H9 (cell line): Measurements from ENCODE around the gene TERT. TPM values are rescaled to one million over a fixed set of nuclear protein-coding genes. Genes with fewer than 3 reads are reported as not detected.

Experiments
- DNase-seq: peaks from one replicate; pipeline ENCODE4 v3.0.0-alpha.2; 2017
- H2AFZ ChIP-seq: one replicate; pipeline ENCODE4 v1.6.1; 2013; ENCODE audit warnings: mild to moderate bottlenecking, low read length, control low read depth, moderate library complexity
- H2AK5ac ChIP-seq: 2 replicates; pipeline ENCODE4 v1.6.1; 2013; ENCODE audit warnings: low read length, control low read depth, mixed read lengths; ENCODE audit not compliant: insufficient read length
- H2BK120ac ChIP-seq: one replicate; pipeline ENCODE4 v1.6.1; 2013; ENCODE audit warnings: low read depth, mild to moderate bottlenecking, low read length, control low read depth, inconsistent platforms; ENCODE audit not compliant: poor library complexity, severe bottlenecking
- H2BK12ac ChIP-seq: 2 replicates; pipeline ENCODE4 v1.6.1; 2013; ENCODE audit warnings: low read length, control low read depth, mixed read lengths, low read depth; ENCODE audit not compliant: insufficient read length
- H2BK15ac ChIP-seq: 2 replicates; pipeline ENCODE4 v1.6.1; 2013; ENCODE audit warnings: low read depth, low read length, control low read depth
- H2BK20ac ChIP-seq: one replicate; pipeline ENCODE4 v1.6.1; 2013; ENCODE audit warnings: low read depth, mild to moderate bottlenecking, low read length, control low read depth, inconsistent platforms; ENCODE audit not compliant: poor library complexity, severe bottlenecking
- H2BK5ac ChIP-seq: 2 replicates; pipeline ENCODE4 v1.6.1; 2013; ENCODE audit warnings: low read length, control low read depth, mixed read lengths; ENCODE audit not compliant: insufficient read length
- H3K14ac ChIP-seq: 2 replicates; pipeline ENCODE4 v1.6.1; 2013; ENCODE audit warnings: low read length, control low read depth; ENCODE audit not compliant: insufficient read depth
- H3K18ac ChIP-seq: 2 replicates; pipeline ENCODE4 v1.6.1; 2013; ENCODE audit warnings: low read depth, mild to moderate bottlenecking, mixed read lengths, low read length, control low read depth; ENCODE audit not compliant: insufficient read length
- H3K23ac ChIP-seq: 2 replicates; pipeline ENCODE4 v1.6.1; 2013; ENCODE audit warnings: low read length, control low read depth, mixed read lengths, low read depth; ENCODE audit not compliant: insufficient read length
- H3K23me2 ChIP-seq: 2 replicates; pipeline ENCODE4 v1.6.1; 2013; ENCODE audit warnings: low read depth, mild to moderate bottlenecking, mixed read lengths, low read length, control low read depth; ENCODE audit not compliant: insufficient read length, poor library complexity, severe bottlenecking
- H3K27ac ChIP-seq: 2 replicates; pipeline ENCODE4 v1.5.1; 2013; ENCODE audit warnings: low read length, control low read depth, mixed read lengths, low read depth; ENCODE audit not compliant: insufficient read length
- H3K27me3 ChIP-seq: 2 replicates; pipeline ENCODE4 v1.6.1; 2013; ENCODE audit warnings: low read length, control low read depth, inconsistent platforms; ENCODE audit not compliant: insufficient read depth
- H3K4ac ChIP-seq: 2 replicates; pipeline ENCODE4 v1.6.1; 2013; ENCODE audit warnings: low read depth, mild to moderate bottlenecking, control low read depth, inconsistent platforms, low read length, moderate library complexity
- H3K4me1 ChIP-seq: 2 replicates; pipeline ENCODE4 v1.6.1; 2013; ENCODE audit warnings: low read length, control low read depth, inconsistent platforms; ENCODE audit not compliant: insufficient read depth
- H3K4me2 ChIP-seq: 2 replicates; pipeline ENCODE4 v1.6.1; 2013; ENCODE audit warnings: low read length, control low read depth, mixed read lengths; ENCODE audit not compliant: insufficient read length, insufficient read depth
- H3K56ac ChIP-seq: 2 replicates; pipeline ENCODE4 v1.6.1; 2013; ENCODE audit warnings: low read depth, mild to moderate bottlenecking, mixed read lengths, low read length, control low read depth; ENCODE audit not compliant: insufficient read length
- H3K79me1 ChIP-seq: 2 replicates; pipeline ENCODE4 v1.6.1; 2013; ENCODE audit warnings: low read depth, mild to moderate bottlenecking, moderate library complexity, low read length, control low read depth, inconsistent platforms; ENCODE audit not compliant: insufficient read depth, poor library complexity, severe bottlenecking
- H3K79me2 ChIP-seq: 2 replicates; pipeline ENCODE4 v1.6.1; 2013; ENCODE audit warnings: low read length, control low read depth, inconsistent platforms; ENCODE audit not compliant: insufficient read depth
- H3K9ac ChIP-seq: 2 replicates; pipeline ENCODE4 v1.6.1; 2013; ENCODE audit warnings: low read length, control low read depth, mixed read lengths; ENCODE audit not compliant: insufficient read length; ENCODE audit errors: extremely low read depth
- H3K9me3 ChIP-seq: one replicate; pipeline ENCODE4 v1.6.1; 2013; ENCODE audit warnings: low read depth, low read length, inconsistent platforms; ENCODE audit not compliant: control insufficient read depth
- H3T11ph ChIP-seq: one replicate; pipeline ENCODE4 v1.6.1; 2013; ENCODE audit warnings: mild to moderate bottlenecking, low read length, control low read depth, inconsistent platforms
- H4K20me1 ChIP-seq: one replicate; pipeline ENCODE4 v1.6.1; 2013; ENCODE audit not compliant: control insufficient read depth, insufficient read length, insufficient read depth
- H4K5ac ChIP-seq: 2 replicates; pipeline ENCODE4 v1.6.1; 2013; ENCODE audit warnings: low read depth, mild to moderate bottlenecking, mixed read lengths, low read length, control low read depth; ENCODE audit not compliant: insufficient read length
- H4K8ac ChIP-seq: replicated peaks from 2 replicates; pipeline ENCODE4 v1.6.1; 2013; ENCODE audit warnings: low read length, control low read depth, mixed read lengths, low read depth; ENCODE audit not compliant: insufficient read length
- H4K91ac ChIP-seq: 2 replicates; pipeline ENCODE4 v1.6.1; 2013; ENCODE audit warnings: low read depth, mild to moderate bottlenecking, moderate library complexity, mixed read lengths, low read length, control low read depth; ENCODE audit not compliant: insufficient read length
- H3K27ac Mint-ChIP-seq, 3 experiments: 2 replicates in 2 of 3; 3 replicates in 1 of 3; pipeline ENCODE4 v1.8.0; 2020 to 2021; ENCODE audit warnings: mixed read lengths in 3 of 3, mild to moderate bottlenecking in 1 of 3, moderate library complexity in 1 of 3
- H3K27me3 Mint-ChIP-seq: 2 replicates; pipeline ENCODE4 v1.8.0; 2021; ENCODE audit warnings: low read depth, mild to moderate bottlenecking, moderate library complexity, mixed read lengths
- H3K36me3 Mint-ChIP-seq, 3 experiments: 2 replicates in 2 of 3; 3 replicates in 1 of 3; pipeline ENCODE4 v1.8.0; 2020 to 2021; ENCODE audit warnings: low read depth in 3 of 3, mixed read lengths in 3 of 3; ENCODE audit not compliant: insufficient read depth in 1 of 3
- H3K4me1 Mint-ChIP-seq, 2 experiments: 2 replicates each; pipeline ENCODE4 v1.8.0; 2020; ENCODE audit warnings: mixed read lengths in 2 of 2
- H3K4me3 Mint-ChIP-seq, 2 experiments: 2 replicates in 1 of 2; 3 replicates in 1 of 2; pipeline ENCODE4 v1.8.0; 2020 to 2021; ENCODE audit warnings: mild to moderate bottlenecking in 2 of 2, mixed read lengths in 2 of 2, moderate library complexity in 1 of 2
- H3K9me3 Mint-ChIP-seq, 2 experiments: 2 replicates in 1 of 2; 3 replicates in 1 of 2; pipeline ENCODE4 v1.8.0; 2020; ENCODE audit warnings: mild to moderate bottlenecking in 2 of 2, mixed read lengths in 2 of 2, moderate library complexity in 1 of 2
- WGBS: extraction: QIAGEN DNeasy Blood & Tissue Kit; methylation state at CpG from one replicate; pipeline ENCODE4 v1.1.7; 2013; ENCODE audit warnings: missing lambda C conversion rate, low lambda C conversion rate, mixed read lengths; ENCODE audit not compliant: insufficient read length; ENCODE audit errors: extremely low coverage; 5-methylcytosine and 5-hydroxymethylcytosine counted together
- total RNA-seq: library from RNA; stranded (reverse); gene quantifications from 2 replicates; pipeline ENCODE4 v1.2.1, GENCODE V29; 2021
- TF ChIP-seq, protein P1 (sequence below): fragments of 200-600 bp; sonication (generic); conservative IDR thresholded peaks from 3 replicates; pipeline ENCODE4 v1.8.0; 2021; ENCODE audit warnings: antibody characterized with exemption, mild to moderate bottlenecking

Gene TERT
- total RNA-seq, 1 experiment from 2014 or later, result 15.5 TPM

DNA sequence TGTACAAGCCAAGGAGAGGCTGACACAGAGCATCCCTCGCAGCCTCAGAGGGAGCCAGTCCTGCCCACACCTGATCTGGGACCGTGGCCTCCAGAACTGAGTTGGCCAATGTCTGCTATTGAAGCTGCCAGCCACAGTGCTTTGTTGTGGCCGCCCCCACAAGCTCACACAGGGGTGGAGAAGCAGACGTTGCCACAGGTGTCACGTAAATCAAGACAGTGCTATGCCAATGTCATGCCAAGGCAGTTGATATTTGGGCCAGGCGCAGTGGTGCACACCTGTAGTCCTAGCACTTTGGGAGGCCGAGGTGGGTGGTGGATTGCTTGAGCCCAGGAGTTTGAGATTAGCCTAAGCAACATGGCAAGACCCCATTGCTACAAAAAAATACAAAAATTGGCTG lies 17.3 kb upstream of the TERT start:
- H4K20me1 ChIP-seq, result no peaks in the 10 kb centered on the region
- H3K4ac ChIP-seq, result no peak overlapping the region
- H2BK120ac ChIP-seq, result no peak overlapping the region
- no peak overlapping the region for H3K9ac ChIP-seq
- Mint-ChIP-seq H3K27me3 (peaks cover 12% of the 10 kb centered on the region), H3K9me3 (peaks cover 8 to 17% of the 10 kb centered on the region in 2 experiments), H3K4me3 (no peak overlapping the region), H3K4me1 (peaks cover 24 to 31% of the 10 kb centered on the region in 2 experiments), H3K27ac (no peak overlapping the region), H3K36me3 (peaks cover 2 to 4% (median 4%) of the 10 kb centered on the region in 3 experiments; a peak in 4 of 7 replicates)
- no peak overlapping the region for H2BK12ac ChIP-seq
- no peak overlapping the region for H3K18ac ChIP-seq
- H3K79me2 ChIP-seq, result no peaks in the 10 kb centered on the region
- DNase-seq, result no peak
- H4K5ac ChIP-seq, result no peak overlapping the region
- peaks cover 2% of the 10 kb centered on the region; the same call in 1 of the 2 replicates for H3K4me1 ChIP-seq
- H3K4me2 ChIP-seq, result no peak overlapping the region
- H4K8ac ChIP-seq, result no peak overlapping the region
- no peak overlapping the region for H4K91ac ChIP-seq
- no peak overlapping the region for H2BK20ac ChIP-seq
- H3K56ac ChIP-seq, result no peak overlapping the region
- no peak overlapping the region for H3K14ac ChIP-seq
- no CpG with 5 or more reads among the region's 7 CpGs for WGBS
- H3K79me1 ChIP-seq, result no peaks in the 10 kb centered on the region
- no peaks in the 10 kb centered on the region for H3K9me3 ChIP-seq
- no peak overlapping the region for H2AFZ ChIP-seq
- H2AK5ac ChIP-seq, result no peak overlapping the region
- H3K27me3 ChIP-seq, result no peaks in the 10 kb centered on the region
- H3K27ac ChIP-seq, result no peak overlapping the region
- H3K23me2 ChIP-seq, result no peaks in the 10 kb centered on the region
- H2BK5ac ChIP-seq, result no peak overlapping the region
- no peak overlapping the region for H3T11ph ChIP-seq
- H2BK15ac ChIP-seq, result no peak overlapping the region
- no peak overlapping the region for H3K23ac ChIP-seq
- TF ChIP-seq, protein P1, sequence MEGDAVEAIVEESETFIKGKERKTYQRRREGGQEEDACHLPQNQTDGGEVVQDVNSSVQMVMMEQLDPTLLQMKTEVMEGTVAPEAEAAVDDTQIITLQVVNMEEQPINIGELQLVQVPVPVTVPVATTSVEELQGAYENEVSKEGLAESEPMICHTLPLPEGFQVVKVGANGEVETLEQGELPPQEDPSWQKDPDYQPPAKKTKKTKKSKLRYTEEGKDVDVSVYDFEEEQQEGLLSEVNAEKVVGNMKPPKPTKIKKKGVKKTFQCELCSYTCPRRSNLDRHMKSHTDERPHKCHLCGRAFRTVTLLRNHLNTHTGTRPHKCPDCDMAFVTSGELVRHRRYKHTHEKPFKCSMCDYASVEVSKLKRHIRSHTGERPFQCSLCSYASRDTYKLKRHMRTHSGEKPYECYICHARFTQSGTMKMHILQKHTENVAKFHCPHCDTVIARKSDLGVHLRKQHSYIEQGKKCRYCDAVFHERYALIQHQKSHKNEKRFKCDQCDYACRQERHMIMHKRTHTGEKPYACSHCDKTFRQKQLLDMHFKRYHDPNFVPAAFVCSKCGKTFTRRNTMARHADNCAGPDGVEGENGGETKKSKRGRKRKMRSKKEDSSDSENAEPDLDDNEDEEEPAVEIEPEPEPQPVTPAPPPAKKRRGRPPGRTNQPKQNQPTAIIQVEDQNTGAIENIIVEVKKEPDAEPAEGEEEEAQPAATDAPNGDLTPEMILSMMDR, result no peak
